Stimulated activated CD8-positive, alpha-beta memory T cell treated with anti-CD3 and anti-CD28 coated beads, Interleukin-7, amount 100 ng/mL, for 24 hours (primary cell): Measurements from ENCODE around the gene CYP2W1.
"Not testable (repeated sequence)": the region's sequence is repeated elsewhere in the genome, so short reads cannot be mapped to it uniquely, and the experiment has no call there.

Experiments used
- DNase-seq: peaks from one replicate; pipeline ENCODE4 v3.0.0-alpha.2; 2020; ENCODE audit warnings: low read depth

Gene CYP2W1

DNA sequence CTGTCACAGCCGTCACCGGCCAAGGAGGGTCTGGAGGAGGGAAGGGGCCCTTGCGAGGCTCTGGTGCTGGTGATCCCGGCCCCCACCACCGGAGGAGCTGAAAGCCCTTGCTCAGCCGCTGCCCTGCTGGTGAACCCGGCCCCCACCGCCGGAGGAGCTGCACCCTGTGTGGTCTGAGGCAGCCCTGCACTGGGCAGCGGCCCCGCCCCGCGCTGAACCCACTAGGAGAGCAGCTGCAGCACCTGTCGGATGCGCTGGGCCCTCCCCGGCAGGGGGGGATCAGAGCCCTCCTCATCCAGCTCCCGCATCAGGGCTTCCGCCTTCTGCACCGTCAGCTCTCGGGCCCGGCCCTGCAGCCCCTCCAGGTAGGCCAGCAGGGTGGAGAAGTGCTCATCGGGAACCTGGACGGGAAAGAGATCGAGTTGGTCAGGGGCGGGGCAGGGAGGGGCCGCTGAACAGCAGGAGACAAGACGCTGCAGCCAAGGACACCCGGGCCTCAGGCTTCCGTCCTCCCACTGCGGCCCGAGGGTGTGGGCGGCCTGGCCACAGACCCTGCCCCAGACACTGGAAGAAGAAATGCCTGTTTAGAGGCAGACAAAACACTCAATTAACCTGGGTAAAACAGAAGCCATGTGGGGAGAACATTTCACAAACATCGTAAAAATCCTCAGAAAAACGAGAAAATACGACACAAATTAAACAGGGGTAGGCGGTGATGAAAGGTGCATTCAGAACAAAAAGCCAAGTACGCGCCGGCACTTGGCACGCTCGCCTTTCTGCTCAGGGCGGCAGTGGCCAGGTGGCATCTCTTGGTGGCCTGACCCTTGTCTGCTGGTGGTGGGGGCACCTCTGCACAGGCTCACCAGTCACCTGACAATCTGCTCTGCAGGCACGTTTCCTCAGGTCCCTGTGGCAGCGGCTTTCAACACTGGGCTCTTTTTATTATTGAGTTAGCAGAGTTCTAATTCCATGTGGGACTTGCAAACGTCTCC is 14.7 kb downstream of the CYP2W1 start:
- no peak for DNase-seq

DNA sequence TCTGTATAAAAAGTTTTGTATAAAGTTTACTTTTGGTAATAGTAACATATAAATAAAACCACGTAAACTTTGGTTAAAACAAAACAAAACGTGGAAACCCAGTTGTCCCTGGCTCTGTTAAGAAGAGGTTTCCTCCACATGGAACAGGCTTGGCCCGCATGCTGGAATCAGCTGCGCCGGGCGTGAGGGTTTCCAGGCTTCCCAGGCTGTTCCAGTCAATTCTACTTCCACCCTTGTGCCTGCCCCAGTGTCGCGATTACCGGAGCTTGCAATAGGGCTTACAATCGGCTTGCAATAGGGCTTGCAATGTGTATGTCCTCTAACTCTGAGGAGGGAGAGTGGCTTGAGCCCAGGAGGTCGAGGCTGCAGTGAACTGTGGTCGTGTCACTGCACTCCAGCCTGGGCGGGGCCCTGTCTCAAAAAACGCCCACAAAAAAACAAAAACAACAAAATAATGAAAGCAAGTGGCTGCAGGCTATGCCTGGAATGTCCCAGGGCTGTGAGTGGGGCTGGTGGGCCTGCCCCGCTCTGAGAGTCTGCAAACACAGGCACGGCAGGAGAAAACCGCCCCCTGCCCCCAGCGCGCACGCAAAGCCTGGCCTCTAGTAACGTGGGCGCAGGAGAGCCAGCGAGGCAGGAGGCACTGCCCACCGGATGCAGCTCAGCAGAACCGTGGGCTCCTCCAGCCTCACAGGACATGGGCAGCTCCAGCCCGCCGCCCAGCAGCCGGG is 16.3 kb downstream of the CYP2W1 start:
- no peak for DNase-seq

DNA sequence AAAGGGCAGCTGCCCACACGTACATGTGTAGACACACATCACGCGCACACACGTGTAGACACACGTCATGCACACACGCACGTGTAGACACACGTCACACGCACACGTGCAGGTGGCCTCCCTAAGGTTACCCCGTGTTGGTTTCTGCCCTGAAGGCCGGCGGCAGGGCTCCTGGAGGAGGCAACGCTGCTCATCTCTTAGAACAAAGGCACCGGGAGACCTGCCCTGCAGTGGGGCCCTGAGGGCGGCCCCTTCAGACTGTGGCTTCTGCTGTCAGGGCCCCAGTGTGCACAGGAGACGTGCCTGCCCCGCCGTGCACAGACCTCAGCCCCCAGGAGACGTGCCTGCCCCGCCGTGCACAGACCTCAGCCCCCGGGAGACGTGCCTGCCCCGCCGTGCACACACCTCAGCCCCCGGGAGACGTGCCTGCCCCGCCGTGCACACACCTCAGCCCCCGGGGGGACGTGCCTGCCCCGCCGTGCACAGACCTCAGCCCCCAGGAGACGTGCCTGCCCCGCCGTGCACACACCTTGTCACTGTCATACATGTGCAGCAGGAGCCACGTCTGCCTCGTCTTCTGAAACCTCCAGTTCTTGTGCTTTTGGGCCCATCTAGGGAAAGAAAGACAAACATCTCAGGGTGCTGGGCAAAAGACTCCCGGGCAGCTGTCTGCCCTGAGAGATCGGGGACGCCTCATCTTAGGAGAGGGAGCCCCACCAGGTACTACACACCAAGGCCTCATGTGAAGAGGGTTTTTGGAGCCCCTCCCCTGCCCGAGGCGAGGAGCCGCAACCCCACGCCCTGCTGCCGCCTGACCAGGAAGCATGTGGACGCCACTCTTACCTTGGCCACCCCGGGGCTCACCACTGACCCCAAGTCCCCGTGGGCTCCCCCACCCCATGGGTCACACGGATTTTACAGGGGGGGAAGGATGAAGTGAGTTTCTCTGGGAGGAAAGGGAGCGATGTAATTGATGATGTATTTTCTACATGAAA is 17.3 kb downstream of the CYP2W1 start:
- DNase-seq = no peak

DNA sequence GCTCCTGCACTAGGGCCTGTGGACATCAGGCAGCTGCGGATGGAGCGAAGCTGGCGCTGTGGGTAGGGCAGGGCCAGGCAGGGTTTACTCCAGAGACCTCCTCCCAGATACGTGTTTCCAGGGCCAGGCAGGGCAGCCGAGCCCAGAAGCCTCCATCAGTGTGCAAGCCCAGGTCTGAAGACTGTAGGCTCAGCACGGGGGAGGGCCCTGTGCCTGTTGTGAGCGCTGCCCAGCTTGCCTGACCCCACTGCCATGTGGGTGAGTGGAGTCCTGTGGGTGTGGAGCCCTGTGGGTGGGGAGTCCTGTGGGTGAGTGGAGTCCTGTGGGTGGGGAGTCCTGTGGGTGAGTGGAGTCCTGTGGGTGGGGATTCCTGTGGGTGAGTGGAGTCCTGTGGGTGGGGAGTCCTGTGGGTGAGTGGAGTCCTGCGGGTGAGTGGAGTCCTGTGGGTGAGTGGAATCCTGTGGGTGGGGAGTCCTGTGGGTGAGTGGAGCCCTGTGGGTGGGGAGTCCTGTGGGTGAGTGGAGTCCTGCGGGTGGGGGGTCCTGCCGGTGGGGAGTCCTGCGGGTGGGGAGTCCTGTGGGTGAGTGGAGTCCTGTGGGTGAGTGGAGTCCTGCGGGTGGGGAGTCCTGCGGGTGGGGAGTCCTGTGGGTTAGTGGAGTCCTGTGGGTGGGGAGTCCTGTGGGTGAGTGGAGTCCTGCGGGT is 18.2 kb downstream of the CYP2W1 start:
- DNase-seq = not testable (repeated sequence)

DNA sequence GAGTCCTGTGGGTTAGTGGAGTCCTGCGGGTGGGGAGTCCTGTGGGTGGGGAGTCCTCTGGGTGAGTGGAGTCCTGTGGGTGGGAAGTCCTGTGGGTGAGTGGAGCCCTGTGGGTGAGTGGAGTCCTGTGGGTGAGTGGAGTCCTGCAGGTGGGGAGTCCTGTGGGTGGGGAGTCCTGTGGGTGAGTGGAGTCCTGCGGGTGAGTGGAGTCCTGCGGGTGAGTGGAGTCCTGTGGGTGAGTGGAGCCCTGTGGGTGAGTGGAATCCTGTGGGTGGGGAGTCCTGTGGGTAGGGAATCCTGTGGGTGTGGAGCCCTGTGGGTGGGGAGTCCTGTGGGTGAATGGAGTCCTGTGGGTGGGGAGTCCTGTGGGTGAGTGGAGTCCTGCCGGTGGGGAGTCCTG is 19.0 kb downstream of the CYP2W1 start:
- DNase-seq = not testable (repeated sequence)

DNA sequence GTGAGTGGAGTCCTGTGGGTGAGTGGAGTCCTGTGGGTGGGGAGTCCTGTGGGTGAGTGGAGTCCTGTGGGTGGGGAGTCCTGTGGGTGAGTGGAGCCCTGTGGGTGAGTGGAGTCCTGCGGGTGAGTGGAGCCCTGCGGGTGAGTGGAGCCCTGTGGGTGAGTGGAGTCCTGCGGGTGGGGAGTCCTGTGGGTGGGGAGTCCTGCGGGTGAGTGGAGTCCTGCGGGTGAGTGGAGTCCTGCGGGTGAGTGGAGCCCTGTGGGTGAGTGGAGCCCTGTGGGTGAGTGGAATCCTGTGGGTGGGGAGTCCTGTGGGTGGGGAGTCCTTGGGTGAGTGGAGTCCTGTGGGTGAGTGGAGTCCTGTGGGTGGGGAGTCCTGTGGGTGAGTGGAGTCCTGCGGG is 19.5 kb downstream of the CYP2W1 start:
- not testable (repeated sequence) for DNase-seq

DNA sequence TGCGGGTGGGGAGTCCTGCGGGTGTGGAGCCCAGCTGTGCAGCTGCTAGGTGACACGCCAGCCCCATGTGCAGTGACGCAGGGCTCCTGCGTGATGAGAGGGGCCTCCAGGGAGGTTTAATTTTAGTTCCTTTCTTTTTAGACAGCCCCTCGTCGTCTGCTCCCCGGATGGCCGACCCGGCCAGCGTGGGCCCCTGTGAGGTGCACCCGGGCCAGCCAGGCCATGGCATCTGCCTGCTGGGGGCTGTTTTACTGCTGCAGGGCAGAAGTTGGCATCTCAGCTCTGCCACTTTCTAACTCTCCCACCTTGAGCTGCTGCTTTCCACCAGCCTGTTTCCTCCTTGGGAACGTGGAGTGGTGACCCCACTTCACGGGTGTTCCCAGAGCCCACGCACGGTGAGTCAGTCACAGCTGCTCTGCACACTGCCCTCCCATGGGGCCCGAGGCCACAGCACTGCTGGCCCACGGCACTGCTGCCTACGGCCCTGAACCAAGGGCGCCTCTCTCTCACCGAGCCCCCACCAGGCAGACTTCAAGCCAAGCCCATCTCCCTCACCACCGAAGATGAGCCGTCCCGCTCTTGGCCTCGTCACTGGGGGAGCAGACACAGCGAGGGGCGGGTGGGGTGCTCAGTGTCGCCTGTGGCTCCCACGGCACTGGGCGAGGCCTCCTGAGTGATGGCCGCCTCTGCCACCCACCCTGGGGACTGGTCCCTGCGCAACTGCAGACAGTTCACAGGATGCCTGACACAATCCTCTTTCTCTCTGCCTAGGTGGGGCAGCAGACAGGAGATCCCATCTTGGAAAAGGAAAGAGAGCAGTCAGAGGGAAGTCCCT is 21.3 kb downstream of the CYP2W1 start:
- DNase-seq = no peak

DNA sequence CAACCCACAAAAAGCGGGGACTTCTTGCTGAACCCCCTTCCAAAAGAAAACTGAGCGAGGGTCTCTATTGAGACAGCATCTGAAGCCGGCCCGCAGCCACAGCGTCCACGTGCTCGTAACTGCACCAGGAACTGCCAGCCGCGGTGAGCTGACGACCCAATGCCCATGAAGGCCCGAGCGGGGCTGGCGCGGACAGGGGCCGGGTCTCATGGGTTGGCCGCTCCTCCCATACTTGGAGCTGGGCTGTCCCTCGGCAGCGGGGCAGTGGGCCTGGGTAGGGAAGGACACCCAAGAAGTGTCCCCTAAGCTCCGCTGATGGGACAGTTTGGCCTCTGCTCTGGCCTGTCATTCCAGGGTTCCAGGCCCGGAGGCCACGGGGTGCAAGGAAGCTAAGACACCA is 22.3 kb downstream of the CYP2W1 start:
- DNase-seq = no peak

DNA sequence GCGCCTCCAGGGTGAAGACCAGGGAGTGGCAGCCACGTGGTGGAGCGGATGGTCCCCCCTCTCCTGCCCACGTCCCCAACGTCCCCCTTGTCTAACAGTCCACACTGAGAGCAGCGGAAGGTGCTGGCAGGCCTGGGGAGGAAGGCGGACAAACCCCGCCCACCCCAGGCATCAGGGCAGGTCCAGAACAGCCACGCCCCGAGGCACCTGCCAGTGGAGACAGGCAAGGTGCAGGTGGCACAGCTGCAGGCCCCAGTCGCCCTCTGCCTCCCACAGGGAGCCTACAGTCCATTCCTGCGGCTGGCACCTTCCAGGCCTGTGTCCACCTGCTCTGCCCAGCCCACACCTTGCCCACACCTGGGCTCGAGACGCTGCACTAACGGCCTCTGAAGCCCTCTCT is 24.9 kb downstream of the CYP2W1 start:
- DNase-seq = no peak

DNA sequence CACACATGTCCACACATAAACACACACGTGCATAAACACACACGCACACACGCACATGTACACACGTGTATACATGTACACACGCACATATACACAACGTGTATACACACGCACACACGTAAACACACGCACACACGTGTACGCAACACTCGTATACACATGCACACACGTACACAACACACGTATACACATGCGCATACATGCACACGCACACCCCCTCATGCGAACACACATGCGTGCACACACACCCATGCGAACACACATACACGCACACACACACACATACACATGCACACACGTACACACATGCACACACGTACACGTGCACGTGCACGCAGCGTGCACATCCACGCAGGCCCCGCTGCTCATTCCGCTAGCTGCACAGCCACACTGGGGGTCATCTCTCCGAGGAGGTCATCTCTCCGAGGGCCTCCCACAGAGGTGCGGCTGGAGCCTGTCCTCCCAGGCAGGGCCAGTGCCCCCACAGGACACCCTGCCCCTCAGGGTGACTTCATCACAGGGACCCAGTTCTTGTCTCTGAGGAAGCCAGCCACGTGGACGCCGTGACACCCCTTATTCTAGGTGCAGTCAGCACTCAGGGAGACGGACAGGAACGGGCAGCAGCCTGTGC is 25.9 kb downstream of the CYP2W1 start:
- DNase-seq = no peak

DNA sequence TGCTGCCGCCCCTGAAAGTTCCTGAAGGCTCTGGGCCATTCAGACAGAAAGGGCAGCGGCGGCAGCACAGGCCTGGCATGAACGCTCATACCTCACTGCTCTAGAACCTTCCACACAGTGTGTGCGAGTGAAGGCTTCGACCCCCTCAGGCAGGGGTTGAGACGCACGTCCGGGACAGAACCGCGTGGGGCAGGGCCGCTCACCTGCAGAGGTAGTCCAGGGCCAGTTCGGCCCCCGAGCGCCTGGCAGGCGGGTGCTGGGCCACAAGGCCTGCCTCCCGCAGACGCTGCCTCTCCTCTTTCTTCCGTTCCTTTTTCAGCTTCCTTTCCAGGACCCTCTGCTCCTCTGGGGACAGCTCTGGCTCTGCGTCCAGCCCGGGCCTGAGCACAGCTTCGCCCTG is 26.8 kb downstream of the CYP2W1 start:
- no peak for DNase-seq

DNA sequence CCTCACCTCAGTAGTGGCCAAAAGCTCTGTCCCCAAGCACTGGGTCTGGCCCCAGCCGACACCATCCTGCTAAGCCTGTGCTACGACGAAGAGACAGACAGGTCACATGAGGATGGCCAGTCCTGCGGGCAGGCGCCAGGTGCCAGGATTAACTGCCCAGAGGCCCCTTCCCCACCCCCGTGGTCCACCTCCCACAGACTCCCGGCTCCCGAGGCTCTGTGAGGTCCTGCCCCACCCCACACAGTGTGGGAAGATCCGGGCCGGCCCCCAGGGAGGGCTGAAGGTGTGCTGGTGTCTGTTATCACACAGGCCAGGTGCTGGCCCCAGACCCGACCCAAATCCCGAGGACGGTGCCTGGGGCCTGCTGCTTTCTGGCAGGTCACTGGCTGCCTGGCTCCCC is 27.2 kb downstream of the CYP2W1 start:
- no peak for DNase-seq

DNA sequence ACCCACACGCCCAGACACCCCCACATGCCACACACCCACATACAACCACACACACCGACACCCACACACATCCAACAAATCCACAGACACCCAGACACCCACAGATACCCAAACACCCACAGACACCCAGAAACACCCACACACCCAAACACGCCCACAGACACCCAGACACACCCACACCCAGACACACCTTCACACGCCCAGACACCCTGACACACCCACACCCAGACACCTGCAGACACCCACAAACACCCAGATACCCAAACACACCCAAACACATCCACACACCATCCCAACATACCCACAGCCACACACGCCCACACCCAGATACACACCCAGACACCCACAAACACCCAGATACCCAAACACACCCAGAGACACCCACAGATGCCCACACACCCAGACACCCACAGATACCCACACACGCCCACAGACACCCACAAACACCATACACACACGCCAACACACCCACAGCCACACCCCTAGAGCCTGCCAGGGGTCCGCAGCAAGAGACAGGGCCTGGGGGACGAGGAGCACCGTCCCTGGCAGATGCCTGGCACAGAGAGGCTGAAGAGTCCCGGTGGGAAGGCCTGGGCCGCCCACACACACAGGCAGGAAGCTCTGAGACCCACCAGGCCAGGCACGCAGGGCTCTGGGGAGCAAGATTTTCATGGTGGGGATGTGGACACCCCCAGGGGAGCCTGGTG is 28.5 kb downstream of the CYP2W1 start:
- no peak for DNase-seq

DNA sequence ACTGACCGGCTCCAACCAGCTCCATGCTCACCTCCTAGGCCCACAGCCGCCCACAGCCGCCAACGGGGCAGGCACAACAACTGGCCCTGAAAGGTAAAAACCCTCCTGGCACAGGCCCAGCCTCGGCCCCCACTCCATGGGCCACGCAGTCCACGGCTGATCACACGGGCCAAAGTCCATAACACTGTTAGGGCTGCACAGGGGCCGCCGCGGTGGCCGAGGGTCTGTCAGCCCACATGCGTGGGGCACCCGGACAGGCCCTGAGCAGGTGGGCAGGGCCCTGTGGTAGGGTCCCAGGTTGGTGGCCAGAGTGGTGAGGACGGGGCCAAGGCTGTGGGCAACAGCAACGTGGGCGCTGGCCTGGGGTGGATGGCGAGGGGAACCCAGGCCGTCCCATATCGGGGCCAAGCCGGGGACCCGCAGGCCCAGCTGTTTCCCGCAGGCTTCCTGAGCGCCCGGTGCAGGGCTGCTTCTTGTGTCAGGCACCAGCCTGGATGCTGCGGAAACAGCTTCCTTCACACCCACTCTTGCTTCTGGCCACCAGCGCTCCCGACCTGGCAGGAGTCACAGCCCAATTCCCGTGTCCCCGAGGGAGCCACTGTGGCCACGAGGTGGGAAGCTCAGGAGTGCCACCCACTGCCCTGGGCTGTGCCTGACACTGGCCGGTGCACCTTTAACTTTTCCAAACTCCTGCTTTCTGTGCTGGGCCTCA is 29.2 kb downstream of the CYP2W1 start:
- no peak for DNase-seq

DNA sequence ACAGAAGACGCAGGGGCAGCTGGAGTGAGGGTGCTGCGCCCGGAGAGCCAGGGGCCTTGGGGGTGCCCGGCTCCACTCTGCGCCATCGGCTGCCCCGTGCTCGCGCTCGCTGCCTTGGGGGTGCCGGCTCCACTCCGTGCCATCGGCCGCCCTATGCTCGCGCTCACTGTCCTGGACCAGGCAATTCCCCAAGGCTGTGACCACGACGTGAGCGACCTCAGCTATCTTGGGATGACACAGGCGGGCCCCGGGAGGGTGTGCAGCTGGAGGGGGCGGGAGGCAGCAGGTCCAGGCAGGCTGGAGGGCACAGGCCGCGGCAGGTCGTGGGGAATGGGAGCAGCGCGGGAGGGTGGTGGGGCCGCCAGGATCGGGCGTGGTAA is 29.7 kb downstream of the CYP2W1 start:
- DNase-seq = no peak

DNA sequence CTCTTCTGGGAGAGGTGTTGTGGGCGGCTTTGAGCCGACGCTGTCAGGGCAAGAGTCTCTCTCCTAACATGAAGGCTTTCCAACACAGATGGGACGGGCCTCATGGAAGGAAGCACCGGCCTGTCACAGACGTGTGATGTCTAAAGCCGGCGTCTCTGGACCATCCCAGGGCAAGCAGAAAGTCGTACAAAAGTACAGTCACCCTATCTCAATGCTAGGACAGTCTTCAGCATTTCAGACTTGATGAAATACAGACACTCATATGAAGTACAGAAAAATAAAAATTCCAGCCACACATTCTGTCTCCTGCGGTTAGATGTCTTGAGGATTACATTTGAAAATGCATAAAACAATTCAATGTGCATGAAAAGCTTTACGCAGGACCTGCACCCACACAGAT is 30.6 kb downstream of the CYP2W1 start:
- no peak for DNase-seq

DNA sequence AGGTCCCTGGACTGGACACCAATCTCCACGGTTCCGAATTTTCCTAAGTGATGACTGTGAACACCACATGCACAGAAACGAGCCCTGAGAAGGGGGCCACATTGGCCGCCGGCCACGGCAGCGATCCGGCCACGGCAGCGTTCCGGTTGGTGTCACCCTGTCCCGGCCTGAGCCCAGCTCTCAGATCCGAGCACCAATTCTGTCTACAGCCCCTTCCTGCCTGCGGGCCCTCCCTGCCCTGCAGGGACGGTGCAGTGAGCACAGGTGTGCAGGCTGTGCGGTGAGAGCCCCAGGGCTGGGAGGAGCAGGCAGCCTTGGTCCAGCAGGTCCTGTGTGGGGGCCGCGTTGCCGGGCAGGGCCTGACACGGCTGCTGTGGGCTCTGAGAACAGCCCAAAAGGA is 31.7 kb downstream of the CYP2W1 start:
- no peak for DNase-seq

DNA sequence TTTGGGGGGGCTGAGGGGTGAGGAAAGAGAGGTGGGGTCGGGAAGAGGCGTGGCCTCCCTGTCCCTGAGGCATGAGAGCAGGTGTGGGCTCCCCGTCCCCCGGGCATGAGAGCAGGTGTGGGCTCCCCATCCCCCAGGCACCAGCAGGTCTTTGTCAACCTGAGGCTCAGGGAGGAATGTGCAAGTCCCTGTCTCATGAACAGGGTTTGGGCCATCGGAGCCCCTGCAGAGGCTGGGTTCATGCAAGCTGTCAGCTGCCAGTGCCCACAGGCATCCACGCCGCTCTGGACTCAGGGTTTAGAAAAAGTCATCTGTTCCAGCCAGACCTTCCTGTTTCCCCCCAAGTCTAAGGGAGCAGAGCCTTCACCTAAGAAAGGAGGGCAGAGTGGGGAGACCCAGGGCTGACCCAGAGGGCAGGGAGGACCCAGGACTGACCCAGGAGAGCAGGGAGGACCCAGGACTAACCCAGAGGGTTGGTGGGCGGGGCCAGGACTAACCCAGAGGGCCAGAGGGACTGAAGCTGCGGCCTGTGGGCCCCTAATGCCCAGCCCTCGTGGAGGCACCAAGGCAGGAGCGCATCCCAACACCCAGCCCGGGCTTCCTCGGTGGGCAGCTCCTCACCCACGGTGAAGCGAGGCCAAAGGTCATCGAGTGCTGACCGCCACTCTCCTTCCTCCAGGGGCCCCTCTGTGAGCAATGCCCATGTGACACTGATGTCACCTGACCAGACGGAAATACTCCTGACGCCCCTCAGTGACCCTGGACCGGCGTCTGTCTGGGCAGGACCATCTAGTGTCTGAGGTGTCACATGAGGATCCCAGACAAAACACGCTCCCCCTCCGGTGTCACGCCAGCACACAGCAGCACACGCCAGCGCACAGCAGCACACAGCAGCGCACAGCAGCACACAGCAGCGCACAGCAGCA is 32.5 kb downstream of the CYP2W1 start:
- DNase-seq = no peak
